Stimulated activated CD8-positive, alpha-beta memory T cell treated with anti-CD3 and anti-CD28 coated beads, Interleukin-4, amount 100 ng/mL, for 24 hours (primary cell): ENCODE data around the gene UBE2O.

ENCODE experiments used
- DNase-seq: peaks from one replicate; pipeline ENCODE4 v3.0.0-alpha.2; 2020; ENCODE audit warnings: low read depth

Gene UBE2O

GRCh38 chr17:76388966-76389888, 63.7 kb downstream of the UBE2O start:
- DNase-seq = no peak

GRCh38 chr17:76386966-76387765, 65.8 kb downstream of the UBE2O start:
- DNase-seq = no peak

- DNase-seq = peak; percentile 71
Observed at GRCh38 chr17:76385892-76386786, 66.8 kb downstream of the UBE2O start.

DNA sequence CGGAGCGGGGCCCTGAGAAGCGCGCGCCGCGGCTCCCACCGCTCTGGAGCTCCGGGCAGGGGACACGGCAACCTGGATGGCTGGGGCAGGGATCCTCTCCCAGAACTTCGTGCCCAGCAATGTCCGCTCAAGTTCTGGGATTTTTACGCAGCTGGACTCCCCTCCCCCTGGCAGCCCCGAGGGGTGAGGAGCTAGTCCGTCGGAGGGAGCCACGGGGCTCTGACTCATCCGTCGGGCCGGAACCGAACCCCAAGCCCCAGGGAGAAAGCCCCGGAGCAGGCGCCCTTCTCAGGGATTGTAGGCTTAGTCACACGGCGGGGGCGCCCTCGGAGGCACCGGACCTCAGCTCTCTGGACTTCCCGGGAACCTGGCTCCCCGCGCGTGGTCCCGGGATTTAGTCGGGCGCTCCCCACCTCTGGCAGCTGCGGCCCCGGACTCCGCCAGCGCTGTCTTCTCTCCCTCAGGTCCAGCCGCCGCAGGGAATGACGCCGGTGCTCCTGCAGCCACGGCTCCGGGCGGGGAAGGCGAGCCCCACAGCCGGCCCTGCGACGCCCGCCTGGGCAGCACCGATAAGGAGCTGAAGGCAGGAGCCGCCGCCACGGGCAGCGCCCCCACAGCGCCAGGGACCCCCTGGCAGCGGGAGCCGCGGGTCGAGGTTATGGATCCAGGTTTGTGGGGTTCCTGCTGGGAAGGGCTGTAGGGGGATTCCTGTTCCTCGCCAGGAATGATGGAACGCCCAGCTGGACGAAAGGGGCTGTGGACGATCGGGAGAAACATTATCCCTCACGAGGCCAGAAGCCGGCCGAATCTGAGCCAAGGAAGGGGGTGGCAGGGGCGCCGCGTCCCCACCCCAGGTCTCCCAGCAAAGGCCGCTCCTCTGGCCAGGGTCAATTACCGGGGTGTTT, 67.7 kb downstream of the UBE2O start:
- DNase-seq = no peak

- peak; percentile 62 for DNase-seq
Observed at GRCh38 chr17:76384222-76384986, 68.5 kb downstream of the UBE2O start, which contains the start of gene SPHK1. TSS of gene SPHK1 (plus strand) at chr17:76384609. CDS start at chr17:76385645, 1,036 bp downstream.

DNA sequence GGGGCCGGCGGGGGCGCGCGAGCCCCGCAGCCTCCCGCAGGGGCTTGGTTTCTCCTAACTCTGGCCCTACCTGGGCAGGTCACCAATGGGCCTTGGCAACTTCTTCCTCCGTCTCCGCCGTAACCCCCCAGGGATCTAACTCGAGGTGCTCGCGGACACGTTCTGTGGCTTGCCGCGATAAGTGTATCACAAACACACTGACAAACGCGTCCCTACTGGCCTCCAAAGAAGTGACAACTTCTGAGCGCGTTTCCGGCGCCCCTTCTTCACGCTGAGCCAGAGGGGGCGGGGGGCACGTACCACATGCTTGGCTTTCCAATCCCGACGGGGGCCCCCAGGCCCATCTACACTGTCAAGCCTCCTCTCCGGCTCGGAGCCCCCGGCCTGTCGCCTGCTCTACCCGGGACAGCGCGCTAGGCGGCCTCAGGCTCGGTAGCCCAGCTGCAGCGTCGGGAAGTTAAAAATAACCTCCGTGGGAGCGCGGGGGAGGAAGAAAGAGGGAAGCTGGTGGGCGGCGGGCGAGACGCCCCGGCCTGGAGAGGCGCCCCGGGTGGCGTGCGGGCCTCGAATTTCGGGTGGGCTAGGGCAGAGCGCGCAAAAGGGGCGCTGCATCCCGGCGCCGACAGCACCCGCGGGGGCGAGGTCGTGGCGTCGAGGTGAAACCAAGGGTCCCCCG, 69.3 kb downstream of the UBE2O start:
- DNase-seq = peak; percentile 38

- peak; percentile 55 for DNase-seq
Observed at GRCh38 chr17:76382803-76383545, 70.0 kb downstream of the UBE2O start.

DNA sequence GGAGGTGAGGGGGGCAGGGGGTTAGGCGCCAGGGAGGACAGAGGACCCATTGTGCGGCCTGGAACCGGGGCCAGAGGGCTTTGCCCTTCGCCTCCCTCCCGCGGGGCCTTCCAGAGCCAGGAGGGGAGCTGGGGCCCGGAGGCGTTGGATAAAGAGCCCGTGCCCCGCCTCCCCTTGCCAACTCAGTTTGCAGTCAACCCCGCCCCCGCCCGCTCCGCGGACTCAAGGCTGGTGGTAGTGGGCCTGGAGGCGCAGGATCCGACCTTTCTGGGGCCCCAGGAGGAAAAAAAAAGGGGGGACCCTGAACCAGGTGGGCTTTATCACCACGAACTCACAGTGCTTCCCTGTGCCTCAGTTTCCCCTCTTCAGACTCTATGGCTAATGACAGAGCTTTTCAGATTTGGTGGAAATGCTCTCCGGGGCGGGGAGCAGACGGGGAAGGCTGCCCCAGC, 70.6 kb downstream of the UBE2O start:
- DNase-seq = no peak

- no peak for DNase-seq
Observed at GRCh38 chr17:76381633-76382350, 71.2 kb downstream of the UBE2O start.

GRCh38 chr17:76379646-76380376, 73.1 kb downstream of the UBE2O start:
- no peak for DNase-seq

- no peak for DNase-seq
Observed at GRCh38 chr17:76379275-76379641, 73.7 kb downstream of the UBE2O start.

DNA sequence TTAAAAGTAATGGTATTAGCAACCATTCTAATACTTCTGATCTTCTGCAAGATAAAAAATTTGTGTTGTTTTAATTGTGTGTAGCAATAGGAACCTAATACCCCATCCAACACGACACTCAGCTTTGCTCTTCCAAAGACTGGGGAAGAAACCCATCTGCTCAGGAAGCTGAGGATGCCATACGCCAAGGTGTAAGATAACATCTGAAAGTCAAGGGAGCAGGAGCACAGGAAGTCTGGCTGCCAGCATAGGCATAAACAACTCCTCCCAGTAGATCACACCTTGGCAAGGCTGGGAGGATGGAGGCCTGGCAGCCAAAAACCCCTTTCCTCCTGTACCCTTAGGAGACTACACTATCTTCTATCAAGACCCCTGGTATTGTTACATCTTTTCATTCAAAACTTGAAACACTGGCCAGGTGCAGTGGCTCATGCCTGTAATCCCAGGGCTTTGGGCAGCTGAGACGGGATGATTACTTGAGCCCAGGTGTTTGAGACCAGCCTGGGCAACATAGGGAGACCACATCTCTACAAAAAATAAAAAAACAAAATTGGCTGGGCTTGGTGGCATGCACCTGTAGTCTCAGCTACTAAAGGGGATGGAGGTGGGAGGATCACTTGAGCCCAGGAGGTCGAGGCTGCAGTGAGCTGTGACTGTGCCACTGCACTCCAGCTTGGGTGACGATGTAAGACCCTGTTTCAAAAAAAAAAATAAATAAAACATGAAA, 74.2 kb downstream of the UBE2O start:
- DNase-seq = no peak

GRCh38 chr17:76376318-76377133, 76.4 kb downstream of the UBE2O start:
- DNase-seq = no peak

- DNase-seq = no peak
Observed at GRCh38 chr17:76371656-76372628, 81.0 kb downstream of the UBE2O start.
